ENCODE data around the gene ZNF608.

DNA sequence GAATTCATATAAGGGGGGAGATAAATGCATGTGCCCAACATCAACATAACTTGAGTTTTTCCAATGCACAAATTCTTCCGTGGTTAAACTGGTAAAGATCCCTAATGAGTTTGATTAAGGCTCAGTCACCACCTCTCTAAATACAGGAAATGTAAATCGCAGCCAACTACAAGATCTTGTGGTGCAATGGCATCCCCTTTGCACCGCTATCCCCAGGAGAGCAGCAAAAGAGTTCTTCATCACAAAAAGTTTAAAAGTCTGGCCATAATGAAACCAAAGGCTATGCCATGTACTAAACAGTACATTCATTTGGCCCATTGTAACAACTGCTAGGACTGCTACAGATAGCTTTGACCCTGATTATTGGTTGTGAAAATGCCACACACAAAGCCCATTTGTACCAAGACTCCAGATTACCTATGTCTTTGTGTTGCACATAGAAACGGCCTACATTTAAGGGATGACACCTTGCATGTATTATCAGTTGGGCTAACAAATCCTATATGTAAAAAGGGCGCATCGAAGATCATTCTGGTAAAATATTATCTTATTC, 44.5 kb downstream of the ZNF608 start:
- TF ChIP-seq, protein P1, sequence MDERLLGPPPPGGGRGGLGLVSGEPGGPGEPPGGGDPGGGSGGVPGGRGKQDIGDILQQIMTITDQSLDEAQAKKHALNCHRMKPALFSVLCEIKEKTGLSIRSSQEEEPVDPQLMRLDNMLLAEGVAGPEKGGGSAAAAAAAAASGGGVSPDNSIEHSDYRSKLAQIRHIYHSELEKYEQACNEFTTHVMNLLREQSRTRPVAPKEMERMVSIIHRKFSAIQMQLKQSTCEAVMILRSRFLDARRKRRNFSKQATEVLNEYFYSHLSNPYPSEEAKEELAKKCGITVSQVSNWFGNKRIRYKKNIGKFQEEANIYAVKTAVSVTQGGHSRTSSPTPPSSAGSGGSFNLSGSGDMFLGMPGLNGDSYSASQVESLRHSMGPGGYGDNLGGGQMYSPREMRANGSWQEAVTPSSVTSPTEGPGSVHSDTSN (CRISPR knock-in tag; IDR thresholded peaks at IDR 0.05; ENCODE audit: low read depth): no peak
- TF ChIP-seq, protein P1 (tag; conservative IDR thresholded peaks at IDR 0.05; ENCODE audit: low read depth): no peak
- TF ChIP-seq ETV6 (IDR thresholded peaks at IDR 0.05; ENCODE audit: borderline replicate concordance in 1 of 2, low read depth in 2 of 2, low read length in 1 of 2) (no peak), ETV6 (CRISPR knock-in tag; IDR thresholded peaks at IDR 0.05; ENCODE audit: borderline replicate concordance) (no peak), NFE2 (IDR thresholded peaks at IDR 0.05; ENCODE audit: low read depth) (no peak), ZZZ3 (IDR thresholded peaks at IDR 0.05) (no peak), NFRKB (IDR thresholded peaks at IDR 0.05; ENCODE audit: low read depth) (no peak), FOXA1 (IDR thresholded peaks at IDR 0.05; ENCODE audit: borderline replicate concordance) (no peak), EP300 (IDR thresholded peaks at IDR 0.05; ENCODE audit: low read length) (no peak), GABPA (tag; conservative IDR thresholded peaks at IDR 0.05; ENCODE audit: low read depth) (no peak)
- TF ChIP-seq, protein P2, sequence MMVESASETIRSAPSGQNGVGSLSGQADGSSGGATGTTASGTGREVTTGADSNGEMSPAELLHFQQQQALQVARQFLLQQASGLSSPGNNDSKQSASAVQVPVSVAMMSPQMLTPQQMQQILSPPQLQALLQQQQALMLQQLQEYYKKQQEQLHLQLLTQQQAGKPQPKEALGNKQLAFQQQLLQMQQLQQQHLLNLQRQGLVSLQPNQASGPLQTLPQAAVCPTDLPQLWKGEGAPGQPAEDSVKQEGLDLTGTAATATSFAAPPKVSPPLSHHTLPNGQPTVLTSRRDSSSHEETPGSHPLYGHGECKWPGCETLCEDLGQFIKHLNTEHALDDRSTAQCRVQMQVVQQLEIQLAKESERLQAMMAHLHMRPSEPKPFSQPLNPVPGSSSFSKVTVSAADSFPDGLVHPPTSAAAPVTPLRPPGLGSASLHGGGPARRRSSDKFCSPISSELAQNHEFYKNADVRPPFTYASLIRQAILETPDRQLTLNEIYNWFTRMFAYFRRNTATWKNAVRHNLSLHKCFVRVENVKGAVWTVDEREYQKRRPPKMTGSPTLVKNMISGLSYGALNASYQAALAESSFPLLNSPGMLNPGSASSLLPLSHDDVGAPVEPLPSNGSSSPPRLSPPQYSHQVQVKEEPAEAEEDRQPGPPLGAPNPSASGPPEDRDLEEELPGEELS (CRISPR knock-in tag; IDR thresholded peaks at IDR 0.05; ENCODE audit: borderline replicate concordance): no peak
- TF ChIP-seq, protein P3, sequence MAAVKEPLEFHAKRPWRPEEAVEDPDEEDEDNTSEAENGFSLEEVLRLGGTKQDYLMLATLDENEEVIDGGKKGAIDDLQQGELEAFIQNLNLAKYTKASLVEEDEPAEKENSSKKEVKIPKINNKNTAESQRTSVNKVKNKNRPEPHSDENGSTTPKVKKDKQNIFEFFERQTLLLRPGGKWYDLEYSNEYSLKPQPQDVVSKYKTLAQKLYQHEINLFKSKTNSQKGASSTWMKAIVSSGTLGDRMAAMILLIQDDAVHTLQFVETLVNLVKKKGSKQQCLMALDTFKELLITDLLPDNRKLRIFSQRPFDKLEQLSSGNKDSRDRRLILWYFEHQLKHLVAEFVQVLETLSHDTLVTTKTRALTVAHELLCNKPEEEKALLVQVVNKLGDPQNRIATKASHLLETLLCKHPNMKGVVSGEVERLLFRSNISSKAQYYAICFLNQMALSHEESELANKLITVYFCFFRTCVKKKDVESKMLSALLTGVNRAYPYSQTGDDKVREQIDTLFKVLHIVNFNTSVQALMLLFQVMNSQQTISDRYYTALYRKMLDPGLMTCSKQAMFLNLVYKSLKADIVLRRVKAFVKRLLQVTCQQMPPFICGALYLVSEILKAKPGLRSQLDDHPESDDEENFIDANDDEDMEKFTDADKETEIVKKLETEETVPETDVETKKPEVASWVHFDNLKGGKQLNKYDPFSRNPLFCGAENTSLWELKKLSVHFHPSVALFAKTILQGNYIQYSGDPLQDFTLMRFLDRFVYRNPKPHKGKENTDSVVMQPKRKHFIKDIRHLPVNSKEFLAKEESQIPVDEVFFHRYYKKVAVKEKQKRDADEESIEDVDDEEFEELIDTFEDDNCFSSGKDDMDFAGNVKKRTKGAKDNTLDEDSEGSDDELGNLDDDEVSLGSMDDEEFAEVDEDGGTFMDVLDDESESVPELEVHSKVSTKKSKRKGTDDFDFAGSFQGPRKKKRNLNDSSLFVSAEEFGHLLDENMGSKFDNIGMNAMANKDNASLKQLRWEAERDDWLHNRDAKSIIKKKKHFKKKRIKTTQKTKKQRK (IDR thresholded peaks at IDR 0.05; ENCODE audit: borderline replicate concordance, low read depth, low read length): no peak
- TF ChIP-seq, protein P4, sequence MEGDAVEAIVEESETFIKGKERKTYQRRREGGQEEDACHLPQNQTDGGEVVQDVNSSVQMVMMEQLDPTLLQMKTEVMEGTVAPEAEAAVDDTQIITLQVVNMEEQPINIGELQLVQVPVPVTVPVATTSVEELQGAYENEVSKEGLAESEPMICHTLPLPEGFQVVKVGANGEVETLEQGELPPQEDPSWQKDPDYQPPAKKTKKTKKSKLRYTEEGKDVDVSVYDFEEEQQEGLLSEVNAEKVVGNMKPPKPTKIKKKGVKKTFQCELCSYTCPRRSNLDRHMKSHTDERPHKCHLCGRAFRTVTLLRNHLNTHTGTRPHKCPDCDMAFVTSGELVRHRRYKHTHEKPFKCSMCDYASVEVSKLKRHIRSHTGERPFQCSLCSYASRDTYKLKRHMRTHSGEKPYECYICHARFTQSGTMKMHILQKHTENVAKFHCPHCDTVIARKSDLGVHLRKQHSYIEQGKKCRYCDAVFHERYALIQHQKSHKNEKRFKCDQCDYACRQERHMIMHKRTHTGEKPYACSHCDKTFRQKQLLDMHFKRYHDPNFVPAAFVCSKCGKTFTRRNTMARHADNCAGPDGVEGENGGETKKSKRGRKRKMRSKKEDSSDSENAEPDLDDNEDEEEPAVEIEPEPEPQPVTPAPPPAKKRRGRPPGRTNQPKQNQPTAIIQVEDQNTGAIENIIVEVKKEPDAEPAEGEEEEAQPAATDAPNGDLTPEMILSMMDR (IDR thresholded peaks at IDR 0.05 in 2 of 3, conservative IDR thresholded peaks at IDR 0.05 in 1 of 3; ENCODE audit: insufficient read depth in 2 of 3, low read depth in 1 of 3, low read length in 3 of 3): no peak
